Lower lobe of right lung (tissue), 2 donors: ENCODE measurements around the gene FEZ2. TPM values are rescaled to one million over a fixed set of nuclear protein-coding genes. Genes with fewer than 3 reads are reported as not detected.

Experiments used
- ATAC-seq, 2 donors: fragments of 200-7000 bp; cut with Tn5 transposase; one replicate each; pipeline ENCODE4 v1.9.1; 2020 to 2022; ENCODE audit warnings: mild to moderate bottlenecking in 2 of 2, moderate library complexity in 2 of 2
- DNase-seq: peaks from one replicate; pipeline ENCODE4 v3.0.0-alpha.2; 2020
- H3K27ac ChIP-seq: fragments of 200-600 bp; one replicate; pipeline ENCODE4 v1.8.0; 2022
- H3K27me3 ChIP-seq: fragments of 200-600 bp; one replicate; pipeline ENCODE4 v1.8.0; 2022; ENCODE audit warnings: low read depth
- H3K36me3 ChIP-seq: fragments of 200-600 bp; one replicate; pipeline ENCODE4 v1.8.0; 2022; ENCODE audit warnings: mild to moderate bottlenecking
- H3K4me1 ChIP-seq: fragments of 200-600 bp; one replicate; pipeline ENCODE4 v1.8.0; 2022
- H3K4me3 ChIP-seq: fragments of 200-600 bp; one replicate; pipeline ENCODE4 v1.8.0; 2022; ENCODE audit warnings: mild to moderate bottlenecking
- H3K9me3 ChIP-seq: fragments of 200-600 bp; one replicate; pipeline ENCODE4 v1.8.0; 2022
- CTCF ChIP-seq: fragments of 200-600 bp; IDR thresholded peaks from one replicate; pipeline ENCODE4 v1.8.0; 2022; ENCODE audit warnings: antibody characterized with exemption, mild to moderate bottlenecking
- intact Hi-C: fragments of 100-400 bp; cut with DNase I; formaldehyde crosslinking; loops from one replicate; pipeline ENCODE4 v1.11.0; 2022
- total RNA-seq: library from RNA; stranded (reverse); fragmentation: NEBNext Ultra II Directional; extraction: Animal tissue kit (Norgen Biotek cat#: 25700); gene quantifications from one replicate; pipeline ENCODE4 v1.2.1, GENCODE V29; 2021
- donor health status: DM: no; HTN: yes; CAD: no; lungs with severe emphysema.

Gene FEZ2
- total RNA-seq, 1 donor from 2014 or later: 44.0 TPM

- Histone ChIP-seq H3K36me3 (peaks cover 76% of the 10 kb centered on the region), H3K4me3 (no peak overlapping the region), H3K27ac (no peak overlapping the region), H3K27me3 (no peaks in the 10 kb centered on the region), H3K9me3 (no peaks in the 10 kb centered on the region), H3K4me1 (no peaks in the 10 kb centered on the region)
- ATAC-seq (no peak), DNase-seq (no peak)
- no peak for TF ChIP-seq CTCF
- intact Hi-C loops: no loop called here
Measured at GRCh38 chr2:36512705-36513104, 85.3 kb downstream of the FEZ2 start.

GRCh38 chr2:36511858-36512603 lies 85.9 kb downstream of the FEZ2 start:
- intact Hi-C loops: no loop called here
- Histone ChIP-seq H3K4me3 (no peak overlapping the region), H3K4me1 (no peaks in the 10 kb centered on the region), H3K36me3 (peaks cover 70% of the 10 kb centered on the region), H3K9me3 (no peaks in the 10 kb centered on the region), H3K27ac (no peak overlapping the region), H3K27me3 (no peaks in the 10 kb centered on the region)
- no peak for ATAC-seq
- DNase-seq: no peak
- no peak for TF ChIP-seq CTCF

- Histone ChIP-seq H3K36me3 (peaks cover 55% of the 10 kb centered on the region), H3K9me3 (no peaks in the 10 kb centered on the region), H3K27me3 (no peaks in the 10 kb centered on the region), H3K4me3 (no peak overlapping the region), H3K4me1 (no peaks in the 10 kb centered on the region), H3K27ac (no peak overlapping the region)
- no peak for ATAC-seq
- intact Hi-C loops: loop anchor here (10.0 kb wide), 1 partner anchor 154 kb away; the partner anchor contains the start of gene CRIM1
- TF ChIP-seq CTCF: no peak
- no peak for DNase-seq
Measured at GRCh38 chr2:36509075-36509474, 88.9 kb downstream of the FEZ2 start.

- peak; percentile 77 for TF ChIP-seq CTCF
- ATAC-seq: peak; percentile 86 to 89
- Histone ChIP-seq H3K9me3 (no peaks in the 10 kb centered on the region), H3K27ac (no peak overlapping the region), H3K36me3 (peaks cover 53% of the 10 kb centered on the region), H3K4me1 (no peaks in the 10 kb centered on the region), H3K27me3 (no peaks in the 10 kb centered on the region), H3K4me3 (no peak overlapping the region)
- intact Hi-C loops: loop anchor here (10.0 kb wide), 1 partner anchor 153 kb away; the partner anchor contains the start of gene CRIM1
- DNase-seq: no peak
Measured at GRCh38 chr2:36507408-36507812, 90.6 kb downstream of the FEZ2 start.

Other genes with a start within 250 kb of the FEZ2 start
- gene CRIM1, start 242.4 kb downstream of the FEZ2 start, total RNA-seq: 105 TPM
- gene VIT, start 98.5 kb upstream of the FEZ2 start, total RNA-seq: 4.2 TPM